GM23338 (cell line): ENCODE measurements around the gene RPL22. TPM values are rescaled to one million over a fixed set of nuclear protein-coding genes. Genes with fewer than 3 reads are reported as not detected.

Experiments
- ATAC-seq: fragments of 200-7000 bp; cut with Tn5 transposase; 3 replicates; pipeline ENCODE4 v1.9.1; 2020
- DNase-seq: peaks from one replicate; pipeline ENCODE4 v3.0.0-alpha.2; 2015; ENCODE audit warnings: low spot score
- H2AFZ ChIP-seq: fragments of 200-600 bp; sonication (generic); 2 replicates; pipeline ENCODE4 v1.8.0; 2016; ENCODE audit warnings: antibody characterized with exemption, mild to moderate bottlenecking, moderate library complexity
- H3F3A ChIP-seq: fragments of 200-600 bp; sonication (generic); replicated peaks from 2 replicates; pipeline ENCODE4 v1.8.0; 2017; ENCODE audit warnings: antibody characterized with exemption, mixed run types, low read depth
- H3K27ac ChIP-seq: fragments of 200-600 bp; sonication (generic); 2 replicates; pipeline ENCODE4 v1.6.1; 2016; ENCODE audit warnings: low read depth
- H3K27me3 ChIP-seq: fragments of 200-600 bp; sonication (generic); 2 replicates; pipeline ENCODE4 v1.8.0; 2016; ENCODE audit warnings: mild to moderate bottlenecking, mixed run types, moderate library complexity; ENCODE audit not compliant: insufficient read depth
- H3K36me3 ChIP-seq: fragments of 200-600 bp; sonication (generic); 2 replicates; pipeline ENCODE4 v1.8.0; 2016; ENCODE audit warnings: mild to moderate bottlenecking; ENCODE audit not compliant: insufficient read depth
- H3K4me1 ChIP-seq: fragments of 200-600 bp; sonication (generic); 2 replicates; pipeline ENCODE4 v1.8.0; 2016; ENCODE audit warnings: mild to moderate bottlenecking, moderate library complexity; ENCODE audit not compliant: insufficient read depth
- H3K4me2 ChIP-seq: fragments of 200-600 bp; sonication (generic); 2 replicates; pipeline ENCODE4 v1.7.1; 2017; ENCODE audit warnings: mixed run types
- H3K4me3 ChIP-seq: fragments of 200-600 bp; sonication (generic); 2 replicates; pipeline ENCODE4 v1.6.1; 2016; ENCODE audit warnings: mixed run types
- H3K79me2 ChIP-seq: fragments of 200-600 bp; sonication (generic); replicated peaks from 2 replicates; pipeline ENCODE4 v1.8.0; 2017; ENCODE audit warnings: mild to moderate bottlenecking; ENCODE audit not compliant: insufficient read depth
- H3K9me2 ChIP-seq: fragments of 200-600 bp; sonication (generic); 2 replicates; pipeline ENCODE4 v1.8.0; 2017; ENCODE audit not compliant: insufficient read depth
- H4K20me1 ChIP-seq: fragments of 200-600 bp; sonication (generic); replicated peaks from 2 replicates; pipeline ENCODE4 v1.8.0; 2017; ENCODE audit warnings: mild to moderate bottlenecking; ENCODE audit not compliant: insufficient read depth
- H3K27ac Mint-ChIP-seq: 2 replicates; pipeline ENCODE4 v1.8.0; 2020; ENCODE audit warnings: inconsistent platforms, mild to moderate bottlenecking, moderate library complexity, mixed read lengths
- H3K27me3 Mint-ChIP-seq: 3 replicates; pipeline ENCODE4 v1.8.0; 2022; ENCODE audit warnings: low read depth, mild to moderate bottlenecking, moderate library complexity, mixed read lengths, inconsistent platforms; ENCODE audit not compliant: insufficient read depth, poor library complexity
- H3K36me3 Mint-ChIP-seq: 3 replicates; pipeline ENCODE4 v1.8.0; 2021; ENCODE audit warnings: low read depth, mild to moderate bottlenecking, inconsistent platforms, moderate library complexity, mixed read lengths
- H3K4me1 Mint-ChIP-seq: 3 replicates; pipeline ENCODE4 v1.8.0; 2020; ENCODE audit warnings: mild to moderate bottlenecking, inconsistent platforms, mixed read lengths
- H3K4me3 Mint-ChIP-seq: 3 replicates; pipeline ENCODE4 v1.8.0; 2021; ENCODE audit warnings: moderate library complexity, mild to moderate bottlenecking, inconsistent platforms, mixed read lengths
- H3K9me3 Mint-ChIP-seq: 3 replicates; pipeline ENCODE4 v1.8.0; 2020; ENCODE audit warnings: moderate library complexity, mild to moderate bottlenecking, inconsistent platforms, mixed read lengths
- CREB1 ChIP-seq: fragments of 250-450 bp; sonication (Bioruptor Pico); IDR thresholded peaks from 2 replicates; pipeline ENCODE4 v1.5.0; 2020; ENCODE audit warnings: low read depth, mild to moderate bottlenecking, moderate library complexity
- CTCF ChIP-seq, 2 experiments: fragments of 200-600 bp in 1 of 2; sonication (generic) in 1 of 2; conservative IDR thresholded peaks; 2 replicates each; pipeline versions ENCODE4 v1.5.1 to v1.6.1; 2016 to 2017; ENCODE audit warnings: antibody characterized with exemption in 2 of 2, low read depth in 2 of 2, mild to moderate bottlenecking in 2 of 2, moderate library complexity in 1 of 2
- ETS1 ChIP-seq: IDR thresholded peaks from 2 replicates; pipeline ENCODE4 v1.6.1; 2016; ENCODE audit warnings: antibody characterized with exemption
- EZH2 ChIP-seq: fragments of 200-600 bp; sonication (generic); IDR thresholded peaks from one replicate; pipeline ENCODE4 v1.8.0; 2017; ENCODE audit warnings: antibody characterized with exemption, mild to moderate bottlenecking, low read depth; ENCODE audit not compliant: unreplicated experiment
- EZH2phosphoT487 ChIP-seq: fragments of 200-600 bp; sonication (generic); IDR thresholded peaks from one replicate; pipeline ENCODE4 v1.8.1; 2018; ENCODE audit warnings: antibody characterized with exemption; ENCODE audit not compliant: unreplicated experiment
- JUNB ChIP-seq: IDR thresholded peaks from one replicate; pipeline ENCODE4 v1.6.1; 2016; ENCODE audit warnings: antibody characterized with exemption; ENCODE audit not compliant: unreplicated experiment
- NANOG ChIP-seq: IDR thresholded peaks from 2 replicates; pipeline ENCODE4 v1.6.1; 2016; ENCODE audit warnings: antibody characterized with exemption, borderline replicate concordance
- POLR2AphosphoS5 ChIP-seq: IDR thresholded peaks from 2 replicates; pipeline ENCODE4 v1.6.1; 2016; ENCODE audit warnings: antibody characterized with exemption, low read depth
- STAT1 ChIP-seq: IDR thresholded peaks from one replicate; pipeline ENCODE4 v1.6.1; 2016; ENCODE audit warnings: antibody characterized with exemption; ENCODE audit not compliant: unreplicated experiment
- ZNF114 ChIP-seq: fragments of 250-450 bp; sonication (Bioruptor Pico); IDR thresholded peaks from 2 replicates; pipeline ENCODE4 v1.5.0; 2020; ENCODE audit warnings: mild to moderate bottlenecking, moderate library complexity
- polyA plus RNA-seq: library from polyadenylated mRNA; unstranded; fragments of >200 nt; fragmentation: Nextera tagmentation; extraction: Ambion mirVana; gene quantifications from 2 replicates; pipeline ENCODE4 v1.2.1, GENCODE V29; 2016
- total RNA-seq: library from RNA; depleted of rRNA; stranded (reverse); fragments of >200 nt; shearing (Covaris generic); gene quantifications from 2 replicates; pipeline ENCODE4 v1.2.3, GENCODE V29; 2014

Gene RPL22
- total and polyA plus RNA-seq, 2 experiments from 2014 or later = 145 to 818 TPM

- Histone ChIP-seq H3F3A (peaks cover 60% of the 10 kb centered on the region), H3K79me2 (peaks cover 25% of the 10 kb centered on the region), H3K4me2 (no peak overlapping the region), H3K27ac (peak overlapping the region; percentile 74; the same call in 1 of the 2 replicates), H3K36me3 (peaks cover 12% of the 10 kb centered on the region; the same call in 1 of the 2 replicates), H3K4me3 (no peak overlapping the region), H3K27me3 (peaks cover 42% of the 10 kb centered on the region), H2AFZ (no peak overlapping the region), H3K9me2 (no peaks in the 10 kb centered on the region), H4K20me1 (peaks cover 39% of the 10 kb centered on the region), H3K4me1 (peaks cover 44% of the 10 kb centered on the region)
- no peak overlapping the region for H3K4me3 Mint-ChIP-seq
- peaks cover 41% of the 10 kb centered on the region for H3K36me3 Mint-ChIP-seq
- H3K27ac Mint-ChIP-seq = 0 out of 2 replicates have a peak overlapping the region, but pooled peaks have one; percentile 37
- no peak for TF ChIP-seq POLR2AphosphoS5
- TF ChIP-seq CTCF (conservative IDR thresholded peaks at IDR 0.05; ENCODE audit: low read depth in 2 of 2) = peak; percentile 32 to 47; a peak in 2 of 4 replicates
- H3K4me1 Mint-ChIP-seq = peaks cover 52% of the 10 kb centered on the region
- ATAC-seq (peak; percentile 45), DNase-seq (peak; percentile 64)
- peaks cover 37% of the 10 kb centered on the region for H3K27me3 Mint-ChIP-seq
- H3K9me3 Mint-ChIP-seq = no peaks in the 10 kb centered on the region
Measured at GRCh38 chr1:6183520-6183989, 15.8 kb downstream of the RPL22 start.

GRCh38 chr1:6181347-6181770, 18.0 kb downstream of the RPL22 start:
- peaks cover 59% of the 10 kb centered on the region for H3K27me3 Mint-ChIP-seq
- Histone ChIP-seq H3K27me3 (peaks cover 62% of the 10 kb centered on the region), H4K20me1 (peaks cover 22% of the 10 kb centered on the region; the same call in 1 of the 2 replicates)

More at GRCh38 chr1:6181347-6181770, 18.0 kb downstream of the RPL22 start:
- DNase-seq (peak; percentile 49), ATAC-seq (peak; percentile 12)
- Histone ChIP-seq H3F3A (peaks cover 46% of the 10 kb centered on the region), H3K4me1 (peaks cover 41% of the 10 kb centered on the region), H3K9me2 (no peaks in the 10 kb centered on the region), H3K79me2 (peaks cover 4% of the 10 kb centered on the region; the same call in 1 of the 2 replicates), H3K36me3 (0 out of 2 replicates have a peak, but pooled peaks cover 7% of the 10 kb centered on the region), H3K4me3 (peak overlapping the region; percentile 52), H3K27ac (no peak overlapping the region), H3K4me2 (peak overlapping the region; percentile 80), H2AFZ (peak overlapping the region; percentile 82)
- H3K9me3 Mint-ChIP-seq = no peaks in the 10 kb centered on the region; the same call in 2 of the 3 replicates
- H3K36me3 Mint-ChIP-seq = peaks cover 21% of the 10 kb centered on the region
- peak; percentile 15 for TF ChIP-seq EZH2
- no peak for TF ChIP-seq ZNF114 (CRISPR knock-in tag)
- no peak for TF ChIP-seq NANOG
- no peak for TF ChIP-seq JUNB
- TF ChIP-seq CREB1 (CRISPR knock-in tag) = no peak
- TF ChIP-seq EZH2phosphoT487 = no peak
- no peak for TF ChIP-seq ETS1
- TF ChIP-seq STAT1 = no peak
- TF ChIP-seq CTCF (conservative IDR thresholded peaks at IDR 0.05; ENCODE audit: low read depth in 2 of 2) = no peak
- H3K27ac Mint-ChIP-seq = no peak overlapping the region
- H3K4me1 Mint-ChIP-seq = peaks cover 51% of the 10 kb centered on the region
- peak overlapping the region; percentile 54 for H3K4me3 Mint-ChIP-seq
